GM12874 (cell line): ENCODE results near the gene PTPRB.

Source experiments
- CTCF ChIP-seq: IDR thresholded peaks from 2 replicates; pipeline ENCODE4 v1.5.1; 2011; ENCODE audit warnings: low read depth, mild to moderate bottlenecking, control low read depth, low read length, moderate library complexity; ENCODE audit not compliant: insufficient read depth

PTPRB gene

GRCh38 chr12:70637303-70638085, at the start of gene PTPRB:
PTPRB (minus strand) TSS chr12:70637429; CDS start chr12:70637395, 34 bp downstream.
- no peak for TF ChIP-seq CTCF

GRCh38 chr12:70686907-70687306, 49.7 kb upstream of the PTPRB start:
- TF ChIP-seq CTCF, result no peak

GRCh38 chr12:70686299-70686698, 49.1 kb upstream of the PTPRB start:
- TF ChIP-seq CTCF, result no peak

GRCh38 chr12:70683976-70684375, 46.7 kb upstream of the PTPRB start:
- TF ChIP-seq CTCF, result no peak

- no peak for TF ChIP-seq CTCF
Observed at GRCh38 chr12:70671698-70672097, 34.5 kb upstream of the PTPRB start.

GRCh38 chr12:70670948-70671347, 33.7 kb upstream of the PTPRB start:
- no peak for TF ChIP-seq CTCF

- TF ChIP-seq CTCF, result no peak
Observed at GRCh38 chr12:70667253-70667652, 30.0 kb upstream of the PTPRB start.

GRCh38 chr12:70666364-70666763, 29.1 kb upstream of the PTPRB start:
- TF ChIP-seq CTCF, result no peak
